ENCODE results near the gene PON2. TPM values are rescaled to one million over a fixed set of nuclear protein-coding genes. Genes with fewer than 3 reads are reported as not detected.

PON2 gene
- total RNA-seq, 1 experiment from 2014 or later, result 50.3 TPM

- BruUV-seq (replicated peaks), result no TSS peak
- ChIA-PET CTCF (no interaction called here), POLR2A (ENCODE audit: unreplicated experiment) (no interaction called here)
Observed at GRCh38 chr7:95425694-95426093, 9.1 kb downstream of the PON2 start.

DNA sequence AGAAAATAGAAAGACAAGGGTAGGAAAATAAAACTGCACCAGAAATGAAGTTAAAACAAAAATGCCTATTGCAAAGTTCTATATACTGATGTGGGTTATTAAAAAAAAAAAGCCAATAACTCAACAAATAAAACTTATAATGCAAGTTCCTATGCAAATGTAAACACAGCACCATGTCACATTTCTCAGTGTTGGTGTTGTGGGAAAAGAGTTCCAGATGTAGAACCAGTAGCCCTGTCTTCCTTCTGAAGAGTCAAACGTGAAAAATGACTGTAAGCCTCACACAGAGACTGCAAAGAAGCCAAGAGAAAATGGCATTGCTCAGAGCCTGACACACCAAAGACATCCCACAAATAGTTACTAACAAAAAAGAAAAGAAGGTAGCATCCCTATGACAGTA is 10.1 kb downstream of the PON2 start:
- no peak for DNase-seq
- Histone ChIP-seq H2AFZ (no peak overlapping the region), H3F3A (ENCODE audit: insufficient read depth, low read depth) (no peaks in the 10 kb centered on the region), H3K4me2 (no peak overlapping the region), H3K36me3 (ENCODE audit: low read depth) (no peaks in the 10 kb centered on the region), H3K4me1 (replicated peaks; ENCODE audit: insufficient read depth) (no peaks in the 10 kb centered on the region), H4K20me1 (ENCODE audit: insufficient read depth) (no peaks in the 10 kb centered on the region), H3K4me3 (no peak overlapping the region), H3K9me2 (ENCODE audit: insufficient read depth) (no peaks in the 10 kb centered on the region), H3K79me2 (ENCODE audit: low read depth) (no peaks in the 10 kb centered on the region), H3K27ac (no peak overlapping the region), H3K9me3 (ENCODE audit: insufficient read depth, low read depth) (no peaks in the 10 kb centered on the region), H3K27me3 (ENCODE audit: insufficient read depth, low read depth) (no peaks in the 10 kb centered on the region)
- POLR2A ChIA-PET (ENCODE audit: unreplicated experiment), result no interaction called here
- TF ChIP-seq, protein P1, sequence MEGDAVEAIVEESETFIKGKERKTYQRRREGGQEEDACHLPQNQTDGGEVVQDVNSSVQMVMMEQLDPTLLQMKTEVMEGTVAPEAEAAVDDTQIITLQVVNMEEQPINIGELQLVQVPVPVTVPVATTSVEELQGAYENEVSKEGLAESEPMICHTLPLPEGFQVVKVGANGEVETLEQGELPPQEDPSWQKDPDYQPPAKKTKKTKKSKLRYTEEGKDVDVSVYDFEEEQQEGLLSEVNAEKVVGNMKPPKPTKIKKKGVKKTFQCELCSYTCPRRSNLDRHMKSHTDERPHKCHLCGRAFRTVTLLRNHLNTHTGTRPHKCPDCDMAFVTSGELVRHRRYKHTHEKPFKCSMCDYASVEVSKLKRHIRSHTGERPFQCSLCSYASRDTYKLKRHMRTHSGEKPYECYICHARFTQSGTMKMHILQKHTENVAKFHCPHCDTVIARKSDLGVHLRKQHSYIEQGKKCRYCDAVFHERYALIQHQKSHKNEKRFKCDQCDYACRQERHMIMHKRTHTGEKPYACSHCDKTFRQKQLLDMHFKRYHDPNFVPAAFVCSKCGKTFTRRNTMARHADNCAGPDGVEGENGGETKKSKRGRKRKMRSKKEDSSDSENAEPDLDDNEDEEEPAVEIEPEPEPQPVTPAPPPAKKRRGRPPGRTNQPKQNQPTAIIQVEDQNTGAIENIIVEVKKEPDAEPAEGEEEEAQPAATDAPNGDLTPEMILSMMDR (conservative IDR thresholded peaks at IDR 0.05), result no peak
- TF ChIP-seq EZH2 (IDR thresholded peaks at IDR 0.05; ENCODE audit: low read depth), result no peak
- intact Hi-C loops (cut with micrococcal nuclease; ENCODE audit: unreplicated experiment), result no loop called here
- BruUV-seq (replicated peaks), result no TSS peak
- CTCF ChIA-PET, result no interaction called here

More at GRCh38 chr7:95425694-95426093, 9.1 kb downstream of the PON2 start:
- H3K27me3 ChIP-seq (ENCODE audit: insufficient read depth, low read depth), result no peaks in the 10 kb centered on the region
- DNase-seq, result no peak
- no peaks in the 10 kb centered on the region for H3K9me2 ChIP-seq (ENCODE audit: insufficient read depth)
- TF ChIP-seq EZH2 (IDR thresholded peaks at IDR 0.05; ENCODE audit: low read depth), result no peak
- TF ChIP-seq, protein P1 (conservative IDR thresholded peaks at IDR 0.05), result no peak
- H3F3A ChIP-seq (ENCODE audit: insufficient read depth, low read depth), result no peaks in the 10 kb centered on the region
- no peak overlapping the region for H3K27ac ChIP-seq
- H4K20me1 ChIP-seq (ENCODE audit: insufficient read depth), result no peaks in the 10 kb centered on the region
- H3K9me3 ChIP-seq (ENCODE audit: insufficient read depth, low read depth), result no peaks in the 10 kb centered on the region
- no peaks in the 10 kb centered on the region for H3K4me1 ChIP-seq (replicated peaks; ENCODE audit: insufficient read depth)
- intact Hi-C loops (cut with micrococcal nuclease; ENCODE audit: unreplicated experiment), result no loop called here
- no peaks in the 10 kb centered on the region for H3K36me3 ChIP-seq (ENCODE audit: low read depth)
- H2AFZ ChIP-seq, result no peak overlapping the region
- no peaks in the 10 kb centered on the region for H3K79me2 ChIP-seq (ENCODE audit: low read depth)
- no peak overlapping the region for H3K4me2 ChIP-seq
- no peak overlapping the region for H3K4me3 ChIP-seq

DNA sequence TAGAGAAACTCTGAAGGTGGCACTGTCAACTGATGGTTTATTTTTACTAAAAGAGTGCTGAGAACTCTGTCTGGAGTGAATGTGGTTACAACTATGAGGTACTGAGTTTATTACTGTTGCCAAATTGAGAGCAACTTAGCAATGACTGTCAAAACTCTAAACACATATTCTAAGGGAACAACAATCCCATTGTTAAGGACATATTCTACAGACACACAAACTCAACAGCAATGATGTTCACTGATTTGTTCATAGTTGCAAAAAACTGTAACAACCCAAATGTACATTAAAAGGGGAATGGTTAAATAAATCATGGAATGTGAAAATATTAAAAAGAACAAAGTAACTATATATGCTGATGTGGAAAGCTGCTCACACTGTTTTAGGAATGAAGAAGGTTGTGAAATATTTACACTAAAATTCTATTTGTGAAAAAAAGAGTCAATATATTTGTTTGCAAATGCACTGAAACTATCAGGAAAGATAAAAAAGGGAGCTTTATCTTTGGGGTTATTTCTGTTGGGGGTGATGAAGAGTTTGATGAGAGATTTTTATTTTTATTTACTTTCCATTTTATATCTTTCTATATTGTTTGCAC is 12.9 kb downstream of the PON2 start:
- Histone ChIP-seq H3K4me2 (no peak overlapping the region), H3K27me3 (ENCODE audit: insufficient read depth, low read depth) (no peaks in the 10 kb centered on the region), H3K9me3 (ENCODE audit: insufficient read depth, low read depth) (no peaks in the 10 kb centered on the region), H3K27ac (no peak overlapping the region), H3K79me2 (ENCODE audit: low read depth) (no peaks in the 10 kb centered on the region), H2AFZ (no peak overlapping the region), H4K20me1 (ENCODE audit: insufficient read depth) (no peaks in the 10 kb centered on the region), H3F3A (ENCODE audit: insufficient read depth, low read depth) (no peaks in the 10 kb centered on the region), H3K4me3 (no peak overlapping the region), H3K36me3 (ENCODE audit: low read depth) (no peaks in the 10 kb centered on the region), H3K9me2 (ENCODE audit: insufficient read depth) (no peaks in the 10 kb centered on the region), H3K4me1 (replicated peaks; ENCODE audit: insufficient read depth) (no peaks in the 10 kb centered on the region)
- no peak for DNase-seq
- BruUV-seq (replicated peaks), result no TSS peak
- ChIA-PET POLR2A (ENCODE audit: unreplicated experiment) (no interaction called here), CTCF (no interaction called here)
- intact Hi-C loops (cut with micrococcal nuclease; ENCODE audit: unreplicated experiment), result no loop called here
- TF ChIP-seq, protein P1 (conservative IDR thresholded peaks at IDR 0.05), result no peak
- TF ChIP-seq EZH2 (IDR thresholded peaks at IDR 0.05; ENCODE audit: low read depth), result no peak
